GM19372 (cell line): ENCODE results near the gene NHEJ1.

ENCODE experiments used
- ATAC-seq: cut with Tn5 transposase; IDR thresholded peaks from one replicate; pipeline ENCODE4 v1.9.1; 2021; ENCODE audit warnings: mild to moderate bottlenecking, low read depth, moderate library complexity; ENCODE audit not compliant: unreplicated experiment

Gene NHEJ1

DNA sequence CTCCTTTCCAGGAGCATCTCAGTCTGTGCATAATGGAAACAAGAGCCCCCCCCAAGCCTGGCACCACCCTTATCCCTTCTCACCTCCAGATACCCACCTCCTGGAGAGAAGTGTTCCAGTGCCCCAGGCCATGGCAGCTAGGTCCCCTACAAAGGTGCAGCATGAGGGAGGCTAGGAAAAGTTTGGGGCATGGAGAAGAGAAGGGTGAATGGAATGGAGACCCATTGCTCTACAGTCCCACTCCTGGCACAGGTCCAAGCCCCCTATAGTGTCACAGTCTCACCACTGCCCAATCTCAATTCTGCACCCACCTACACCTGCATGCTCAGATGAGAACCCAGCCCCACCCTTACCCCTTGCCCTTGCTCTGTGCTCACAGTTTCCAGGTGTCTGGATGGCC is 8.3 kb upstream of the NHEJ1 start:
- no peak for ATAC-seq

DNA sequence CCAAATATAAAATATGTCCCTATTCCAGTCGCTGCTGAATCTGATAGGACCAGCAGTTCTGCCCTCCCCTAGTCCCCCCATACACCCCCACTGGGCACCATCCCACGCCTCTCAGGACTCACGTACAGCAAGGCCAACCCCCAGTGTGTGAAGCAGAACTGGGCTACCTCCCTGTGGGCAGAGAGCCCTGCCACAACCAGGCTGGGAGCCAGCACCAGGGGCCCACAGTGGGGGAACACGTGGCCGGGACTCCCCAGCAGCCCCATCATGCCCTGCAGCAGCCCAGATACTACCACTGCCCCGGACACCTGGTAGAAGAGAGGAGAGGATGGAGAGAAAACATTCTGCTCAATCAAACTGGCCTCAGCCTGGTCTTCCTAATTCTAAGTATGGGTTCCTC is 7.9 kb upstream of the NHEJ1 start:
- no peak for ATAC-seq

DNA sequence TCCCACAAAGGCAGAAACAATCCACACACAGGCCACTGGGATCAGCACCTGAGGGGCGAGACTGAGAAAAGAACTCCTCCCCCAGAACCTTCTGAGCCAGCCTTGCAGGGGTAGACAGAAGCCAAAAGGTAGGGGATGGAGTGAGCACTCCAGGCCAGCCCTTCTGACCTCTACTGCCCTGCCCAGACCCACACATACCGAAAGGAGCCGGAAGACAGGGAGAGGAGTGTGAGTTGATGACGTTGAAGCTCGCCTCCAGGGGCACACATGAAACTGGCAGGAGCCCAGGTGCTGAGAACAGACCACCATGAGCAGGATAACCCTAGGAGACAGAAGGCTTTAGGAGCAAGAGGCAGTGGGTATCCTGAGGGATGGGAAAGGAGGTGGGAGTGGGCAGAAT is 7.4 kb upstream of the NHEJ1 start:
- no peak for ATAC-seq

DNA sequence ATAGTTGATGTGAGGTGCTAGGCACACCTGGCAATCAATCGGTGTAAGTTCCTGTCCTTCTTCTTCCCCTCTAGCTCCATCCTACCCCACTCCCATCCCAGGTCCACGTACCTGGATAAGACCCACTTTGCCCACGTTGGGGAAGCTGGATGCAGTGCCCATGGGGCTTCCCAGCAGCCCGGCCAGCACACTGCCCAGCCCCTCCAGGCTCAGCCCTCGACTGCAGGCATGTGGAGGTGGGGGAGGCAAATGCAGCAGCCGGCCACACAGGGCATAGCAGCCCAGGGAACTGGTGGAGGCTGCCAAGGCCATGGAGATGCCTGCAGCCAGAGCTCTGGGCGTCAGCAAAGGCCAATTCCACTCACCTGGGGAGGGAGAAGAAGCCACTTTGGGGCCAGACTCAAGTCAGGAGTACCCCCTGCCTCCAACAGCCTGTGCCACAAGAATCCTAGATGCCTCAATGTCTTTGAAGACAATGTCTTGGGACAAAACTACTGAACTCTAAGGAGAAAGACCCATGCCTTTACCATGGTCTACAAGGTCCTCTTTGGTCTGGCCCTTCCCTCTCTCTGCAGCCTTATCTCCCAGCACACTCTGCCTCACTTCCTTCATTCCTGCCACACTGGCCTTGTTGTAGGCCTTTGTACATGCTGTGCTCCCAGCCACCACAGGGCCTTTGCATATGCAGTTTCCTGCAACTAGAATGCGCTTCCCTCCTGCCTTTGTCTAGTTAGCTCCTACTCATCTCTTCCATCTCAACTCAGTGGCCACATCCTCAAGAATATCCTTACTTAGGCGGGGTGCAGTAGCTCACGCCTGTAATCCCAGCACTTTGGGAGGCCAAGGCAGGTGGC is 4.7 kb upstream of the NHEJ1 start:
- ATAC-seq, result no peak

DNA sequence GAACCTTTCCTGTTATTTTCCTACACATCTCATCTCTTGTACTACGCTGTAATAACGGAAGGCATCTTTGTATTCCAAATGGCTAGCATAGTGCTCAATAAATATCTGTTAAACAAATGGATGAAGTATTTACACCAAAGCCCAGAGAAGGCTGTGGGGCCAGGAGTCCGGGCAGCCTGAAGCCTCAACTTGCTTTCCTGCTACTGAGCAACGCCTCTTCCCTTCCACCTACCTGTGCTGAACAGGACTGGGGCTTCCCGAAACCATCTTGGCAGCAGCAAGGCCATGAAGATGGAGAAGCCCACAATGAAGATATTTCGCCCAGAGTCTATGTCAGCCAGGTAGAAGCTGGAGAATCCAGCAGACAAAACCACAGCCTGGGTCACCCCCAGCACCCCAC is 2.5 kb upstream of the NHEJ1 start:
- no peak for ATAC-seq

DNA sequence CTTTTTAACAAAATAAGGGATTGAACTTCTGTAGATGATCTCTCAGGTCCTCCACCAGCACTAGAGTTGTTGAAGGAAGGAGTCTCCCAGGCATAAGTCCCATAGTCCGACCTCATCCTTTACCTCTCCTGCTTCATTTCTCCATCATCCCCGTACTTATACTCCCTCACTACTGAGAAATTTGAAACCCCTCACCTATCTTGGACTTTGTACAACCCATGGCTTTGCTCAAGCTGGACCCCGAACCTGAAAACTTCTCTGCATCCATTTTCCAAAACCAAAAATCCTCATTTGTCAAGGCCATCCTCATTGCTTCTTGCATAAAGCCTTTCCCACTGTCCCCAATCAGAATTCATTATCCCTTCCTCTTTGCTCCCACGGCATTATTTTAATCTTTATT is 482 bp upstream of the NHEJ1 start:
- no peak for ATAC-seq

DNA sequence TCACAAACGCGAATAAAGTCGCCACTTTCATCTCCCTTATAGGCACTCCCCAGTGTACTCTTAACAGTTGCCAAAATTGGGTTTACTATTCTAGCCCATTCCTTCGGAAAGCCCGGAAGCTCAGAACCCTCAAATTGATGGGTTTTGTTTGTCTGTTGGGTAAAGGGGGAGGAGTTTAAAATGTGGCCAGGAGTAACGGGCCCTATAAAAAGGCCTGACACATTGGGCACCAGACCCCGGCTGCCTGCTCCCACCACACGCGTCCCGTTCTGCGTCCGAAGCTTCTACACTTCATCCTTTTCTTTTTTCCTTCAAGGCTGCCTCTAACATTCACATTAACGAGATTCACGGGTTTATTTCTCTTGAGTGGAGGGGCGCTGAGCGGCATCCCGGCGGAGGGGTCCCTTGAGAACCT is 837 bp downstream of the NHEJ1 start:
- ATAC-seq, result no peak

DNA sequence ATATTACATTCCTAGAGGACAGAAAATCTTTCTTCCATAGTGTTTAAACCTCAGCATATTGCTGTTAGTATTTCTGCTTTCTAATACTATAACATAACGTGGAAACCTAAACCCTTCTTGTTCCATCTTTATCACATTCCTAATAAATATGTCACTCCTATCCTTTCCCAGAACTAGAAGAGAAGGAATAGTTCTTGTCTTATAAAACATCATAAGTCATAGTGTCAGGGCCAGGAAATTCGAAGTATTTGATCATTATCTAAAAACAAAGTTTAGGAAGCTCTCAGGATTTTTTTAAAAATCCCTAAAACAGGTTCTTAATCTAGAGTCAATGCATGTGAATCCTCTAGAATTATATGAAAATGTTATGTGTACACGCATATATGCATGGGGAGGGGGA is 2.0 kb downstream of the NHEJ1 start:
- no peak for ATAC-seq

DNA sequence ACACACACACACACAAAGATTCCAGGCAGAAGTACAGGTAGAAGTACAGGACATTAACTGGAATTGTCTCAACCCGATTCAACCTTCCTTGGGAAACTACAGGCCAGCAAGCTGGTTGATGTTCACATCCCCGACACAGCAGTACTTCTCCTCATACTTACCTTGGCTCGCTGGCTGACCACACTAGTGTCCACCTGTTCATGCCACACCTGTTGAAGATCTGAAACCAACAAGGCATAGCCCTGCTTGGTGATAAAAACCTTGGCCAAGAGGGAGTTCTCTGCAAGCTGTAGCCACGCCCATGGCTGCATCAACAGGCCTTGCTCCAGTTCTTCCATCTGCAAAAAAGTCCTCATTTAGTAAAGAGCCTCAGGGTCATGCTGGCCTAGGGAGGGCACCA is 2.6 kb downstream of the NHEJ1 start:
- ATAC-seq, result no peak

DNA sequence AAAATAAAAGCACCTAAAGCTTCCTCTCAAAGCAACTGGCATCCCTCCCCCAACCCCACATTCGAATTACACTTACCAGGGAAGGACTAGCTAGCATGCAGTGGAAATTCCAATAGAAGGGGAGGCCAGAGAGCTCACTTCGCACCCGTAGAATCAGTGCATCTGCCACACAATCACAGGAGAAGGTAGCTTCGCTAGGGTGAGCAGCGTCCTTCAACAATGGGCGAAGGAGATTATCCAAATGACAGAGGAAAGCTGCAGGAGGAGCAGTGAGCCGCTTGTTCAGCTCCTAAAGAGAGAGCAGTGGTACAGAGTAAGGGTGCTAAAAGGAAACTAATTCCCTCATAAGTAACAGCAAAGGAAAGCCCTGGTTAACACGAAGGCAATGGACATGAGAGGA is 3.2 kb downstream of the NHEJ1 start:
- no peak for ATAC-seq

DNA sequence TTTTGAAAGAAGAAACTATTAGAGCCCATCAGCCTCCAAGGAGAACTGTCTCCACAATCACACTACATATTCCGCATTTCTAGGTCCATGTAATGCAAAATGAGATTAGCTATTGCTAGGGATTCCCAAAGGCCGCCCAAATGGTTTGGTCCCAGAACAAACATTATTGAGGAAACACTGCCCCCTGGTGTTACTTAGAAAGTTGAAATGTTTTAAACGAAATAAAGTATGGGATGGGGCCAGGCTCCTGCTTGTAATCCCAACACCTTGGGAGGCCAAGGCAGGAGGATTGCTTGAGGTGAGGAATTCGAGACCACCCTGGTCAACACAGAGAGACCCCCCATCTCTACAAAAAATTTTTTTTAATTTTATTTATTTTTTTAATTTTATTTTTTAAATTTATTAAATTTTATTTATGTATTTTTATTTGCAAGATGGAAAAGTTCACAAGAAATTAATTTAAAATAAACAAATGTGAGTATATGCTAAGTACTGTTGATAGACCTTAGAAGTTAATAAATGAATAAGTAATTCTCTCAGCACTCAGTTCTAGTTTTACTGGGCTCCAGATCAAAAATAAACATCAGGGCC is 5.5 kb downstream of the NHEJ1 start:
- no peak for ATAC-seq

DNA sequence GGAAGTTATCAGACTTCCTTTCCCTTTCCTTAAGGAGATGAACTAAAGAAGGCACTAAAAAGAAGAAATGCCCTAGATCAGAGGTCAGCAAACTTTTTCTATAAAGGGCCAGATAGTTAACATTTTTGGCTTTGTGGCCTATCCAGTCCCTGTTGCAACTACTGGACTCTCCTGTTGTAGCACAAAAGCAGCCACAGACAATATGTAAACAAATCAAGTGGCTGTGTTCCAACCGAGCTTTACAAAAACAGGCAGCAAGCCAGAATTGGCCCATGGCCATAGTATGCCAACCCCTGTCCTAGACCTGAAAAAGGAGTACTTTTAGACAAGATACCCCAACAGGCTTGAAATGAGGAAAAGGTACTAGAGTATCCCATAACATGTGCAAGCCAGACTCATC is 10.9 kb downstream of the NHEJ1 start:
- no peak for ATAC-seq

DNA sequence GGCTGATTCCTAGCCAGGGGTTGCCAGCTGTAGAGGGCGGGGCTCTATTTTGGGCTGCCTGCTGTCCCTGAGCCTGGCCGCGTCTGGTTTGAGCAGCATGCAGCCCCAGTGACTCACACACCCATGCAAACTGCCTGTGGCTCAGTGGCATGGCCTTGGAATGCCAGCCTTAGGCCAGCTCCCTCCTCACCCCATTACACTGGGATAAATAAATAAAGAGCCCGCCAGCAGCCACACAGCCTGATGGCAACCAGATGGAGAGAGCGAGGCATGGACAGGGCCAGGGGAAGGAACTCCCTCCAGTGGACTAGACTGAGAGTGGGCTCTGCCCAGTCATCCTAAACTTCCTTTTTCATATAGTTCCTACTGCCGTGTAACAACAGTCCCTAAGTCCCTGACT is 18.3 kb downstream of the NHEJ1 start:
- no peak for ATAC-seq

DNA sequence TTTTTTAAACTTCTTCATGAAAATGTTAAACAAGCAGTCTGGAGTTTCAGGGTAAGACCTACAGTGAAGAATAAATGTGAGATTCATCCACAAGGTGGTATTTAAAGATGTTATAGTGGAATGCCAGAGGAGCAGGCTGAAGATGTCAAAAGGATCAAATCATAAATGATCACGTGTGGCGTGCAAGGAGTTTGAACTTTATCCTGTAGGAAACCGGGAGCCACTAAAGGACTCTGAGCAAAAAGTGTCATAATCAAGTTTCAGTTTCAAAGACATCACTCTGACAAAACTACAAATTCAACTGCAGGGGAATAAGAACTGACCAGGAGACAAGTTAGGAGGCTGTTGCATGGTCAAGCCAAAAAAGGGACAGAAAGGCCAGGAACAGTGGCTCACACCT is 19.9 kb downstream of the NHEJ1 start:
- no peak for ATAC-seq

DNA sequence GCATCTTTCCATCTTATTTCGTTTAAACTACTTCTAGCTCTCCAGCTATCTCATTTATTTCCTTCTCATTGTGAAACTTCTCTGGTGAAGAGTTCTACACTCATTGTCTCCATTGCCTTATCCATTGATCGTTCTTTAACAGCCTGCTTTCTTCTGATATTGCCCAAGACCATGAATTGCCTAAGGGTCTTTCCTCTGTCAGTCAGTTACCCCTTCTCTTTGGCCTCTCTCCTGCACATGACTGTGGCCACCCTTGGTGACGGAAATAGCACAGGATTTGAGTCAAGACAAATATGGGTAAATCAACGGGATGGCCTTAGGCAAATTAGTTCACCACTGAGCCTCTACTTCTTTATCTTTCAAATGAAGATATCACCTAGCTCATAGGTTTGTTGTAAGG is 26.6 kb downstream of the NHEJ1 start:
- ATAC-seq, result no peak

DNA sequence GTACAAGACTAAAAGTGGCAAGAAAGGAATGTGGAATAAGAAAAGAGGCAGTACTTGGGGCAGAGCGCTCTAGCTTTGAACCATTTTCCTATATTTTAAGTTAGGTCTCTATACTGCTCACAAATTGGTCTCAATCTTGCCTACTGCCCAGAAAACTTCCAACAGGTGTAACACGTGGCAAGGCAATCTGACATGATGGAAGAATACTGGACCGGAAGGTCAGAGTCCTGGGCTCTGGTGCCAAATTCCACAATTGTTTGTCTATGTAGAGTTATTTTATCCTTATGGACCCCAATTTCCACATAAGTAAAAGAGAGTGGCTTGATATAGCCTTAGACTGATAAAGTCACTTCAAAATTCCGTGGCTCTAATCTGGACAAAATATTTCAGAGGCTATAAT is 28.9 kb downstream of the NHEJ1 start:
- ATAC-seq, result no peak

DNA sequence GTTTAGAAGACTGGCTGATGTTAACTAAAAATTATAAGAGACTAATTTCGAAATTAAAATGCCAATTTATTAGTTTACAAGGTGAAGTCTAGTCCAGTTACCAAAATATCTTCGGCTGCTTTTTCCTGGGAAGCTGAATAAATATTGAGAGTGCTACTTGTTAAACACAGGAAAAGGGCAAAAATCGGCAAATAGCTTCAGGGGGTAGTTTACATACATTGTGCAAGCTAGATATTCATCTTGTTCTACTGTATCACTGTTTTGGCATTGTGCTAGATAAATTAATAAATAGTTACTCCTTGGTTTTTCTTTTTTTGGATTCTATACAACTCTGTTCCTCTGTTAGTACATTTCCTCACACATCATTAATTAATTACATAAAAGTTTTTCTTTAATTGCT is 29.3 kb downstream of the NHEJ1 start:
- no peak for ATAC-seq

DNA sequence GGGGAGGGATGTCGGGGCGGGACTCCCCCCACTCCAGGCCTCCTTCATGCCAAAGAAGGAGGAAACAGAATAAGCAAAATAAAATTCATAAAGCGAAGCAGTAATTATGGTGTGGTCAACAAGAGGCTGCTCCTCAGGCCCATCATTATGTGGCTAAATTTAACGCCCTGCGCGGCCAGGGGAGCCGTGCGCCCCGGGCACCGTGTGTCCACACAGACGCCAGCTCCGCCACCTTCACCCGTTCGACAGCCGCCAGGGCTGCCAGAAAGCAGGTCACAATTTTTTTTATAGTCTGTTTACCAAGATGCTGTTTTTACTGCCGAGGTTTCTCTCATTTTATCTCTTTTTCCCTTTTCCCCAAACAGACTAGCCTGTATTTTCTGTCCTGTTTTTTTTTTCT is 31.0 kb downstream of the NHEJ1 start:
- ATAC-seq, result no peak

DNA sequence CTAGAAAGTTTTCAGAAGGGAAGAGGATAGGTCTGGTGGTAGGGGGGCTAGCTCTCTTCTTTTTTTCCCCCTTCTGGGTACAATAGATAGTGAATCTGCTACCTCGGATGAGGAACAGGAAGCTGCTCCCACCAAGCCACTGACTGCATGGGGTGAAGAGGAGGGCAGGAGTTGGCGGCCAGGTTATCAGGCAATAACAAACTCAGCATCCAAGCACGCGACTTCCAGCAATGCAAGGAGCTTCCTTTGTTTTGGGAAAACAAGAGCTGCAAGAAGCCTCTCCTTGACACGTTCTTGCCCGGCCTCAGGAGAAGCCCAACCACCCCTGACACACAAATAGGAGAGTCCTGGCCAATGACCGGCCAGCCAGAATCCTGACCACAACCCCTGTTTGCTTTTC is 32.2 kb downstream of the NHEJ1 start:
- no peak for ATAC-seq

DNA sequence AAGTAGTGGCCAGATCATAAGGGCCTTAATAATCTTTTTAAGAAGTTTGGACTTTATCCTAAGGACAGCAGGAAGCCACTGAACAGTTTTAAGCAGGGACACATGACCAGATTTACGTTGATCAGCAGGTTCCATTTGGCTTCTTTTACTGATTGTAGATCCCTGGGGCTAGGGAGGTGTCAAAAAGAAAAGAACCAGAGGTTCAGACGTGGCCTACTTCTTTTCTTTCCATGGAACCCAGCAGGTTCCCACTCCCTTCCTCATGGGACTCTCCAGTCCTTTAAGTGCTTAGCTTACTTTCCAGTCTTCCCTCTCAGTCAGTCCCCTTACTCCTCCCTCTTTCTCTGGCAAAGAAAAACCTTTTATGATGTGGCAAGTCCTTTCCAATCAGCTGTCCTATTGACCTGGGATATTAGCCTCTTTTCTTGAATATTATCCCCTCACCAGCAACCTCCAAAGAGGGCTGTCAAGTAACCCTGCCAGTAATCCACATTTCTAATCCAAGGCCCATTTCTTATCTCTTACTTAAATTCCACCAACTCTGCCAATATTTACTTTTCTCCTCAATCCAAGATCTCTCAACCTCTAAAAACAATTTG is 33.5 kb downstream of the NHEJ1 start:
- no peak for ATAC-seq

DNA sequence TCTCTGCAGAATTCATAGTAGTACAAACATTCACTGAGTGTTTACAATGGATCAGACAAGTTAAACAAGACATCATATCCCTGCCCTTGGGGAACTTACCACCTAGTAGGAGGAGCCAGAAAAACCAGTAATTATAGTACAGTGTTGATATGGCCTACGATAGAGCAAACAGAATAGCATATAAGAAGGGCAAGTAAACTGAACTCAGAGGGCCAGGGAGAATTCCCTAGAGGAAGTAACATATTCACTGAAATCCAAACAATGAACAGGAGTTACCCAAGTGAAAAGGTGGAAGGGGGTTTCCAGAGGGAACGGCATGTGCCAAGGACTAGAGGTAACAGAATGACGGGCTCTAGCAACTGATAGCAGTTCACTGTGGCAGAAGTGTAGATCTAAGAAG is 34.1 kb downstream of the NHEJ1 start:
- ATAC-seq, result no peak

DNA sequence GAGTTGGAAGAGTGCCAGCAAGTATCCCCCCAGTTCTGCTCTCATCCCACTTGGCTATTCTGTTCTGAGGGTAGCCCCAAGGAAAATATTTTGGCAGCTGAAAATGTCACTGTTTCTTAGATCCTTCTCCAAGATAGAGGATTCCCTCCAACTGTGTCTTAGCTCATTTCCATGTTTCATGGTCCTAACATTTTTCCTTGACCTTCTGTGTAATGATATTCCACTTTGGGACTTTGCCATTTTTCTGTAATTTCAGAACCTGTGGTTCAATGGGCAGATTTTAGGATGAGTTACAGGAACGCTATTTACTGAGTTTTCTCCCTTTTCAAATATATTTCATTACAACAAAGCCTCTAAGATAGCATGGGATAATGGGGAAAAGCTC is 34.7 kb downstream of the NHEJ1 start:
- ATAC-seq, result no peak
